Smooth muscle cell (in vitro differentiated cells): Measurements from ENCODE around the gene TLR9. TPM values are rescaled to one million over a fixed set of nuclear protein-coding genes. Genes with fewer than 3 reads are reported as not detected.

Source experiments
- DNase-seq: peaks from one replicate; lab custom pipeline; 2025; ENCODE audit not compliant: unreplicated experiment; lab: John Stamatoyannopoulos, UW
- H2AFZ ChIP-seq: fragments of 200-600 bp; sonication (generic); 2 replicates; pipeline ENCODE4 v1.6.0; 2016; ENCODE audit warnings: antibody characterized with exemption, low read depth, mild to moderate bottlenecking
- H3F3A ChIP-seq: fragments of 200-600 bp; sonication (generic); 2 replicates; pipeline ENCODE4 v1.6.0; 2017; ENCODE audit warnings: antibody characterized with exemption, low read depth
- H3K27ac ChIP-seq: fragments of 200-600 bp; sonication (generic); 2 replicates; pipeline ENCODE4 v1.5.1; 2016; ENCODE audit warnings: low read depth, mild to moderate bottlenecking
- H3K27me3 ChIP-seq: fragments of 200-600 bp; sonication (generic); 2 replicates; pipeline ENCODE4 v1.6.1; 2016; ENCODE audit warnings: low read depth, mild to moderate bottlenecking
- H3K36me3 ChIP-seq: fragments of 200-600 bp; sonication (generic); 2 replicates; pipeline ENCODE4 v1.5.1; 2016; ENCODE audit warnings: low read depth
- H3K4me1 ChIP-seq: fragments of 200-600 bp; sonication (generic); 2 replicates; pipeline ENCODE4 v1.5.1; 2016; ENCODE audit warnings: low read depth
- H3K4me2 ChIP-seq: fragments of 200-600 bp; sonication (generic); 2 replicates; pipeline ENCODE4 v1.6.0; 2016; ENCODE audit warnings: mild to moderate bottlenecking
- H3K4me3 ChIP-seq: fragments of 200-600 bp; sonication (generic); 2 replicates; pipeline ENCODE4 v1.5.1; 2016; ENCODE audit warnings: mild to moderate bottlenecking
- H3K79me2 ChIP-seq: fragments of 200-600 bp; sonication (generic); 2 replicates; pipeline ENCODE4 v1.6.0; 2016; ENCODE audit warnings: low read depth, mild to moderate bottlenecking
- H3K9ac ChIP-seq: fragments of 200-600 bp; sonication (generic); 2 replicates; pipeline ENCODE4 v1.6.0; 2016; ENCODE audit warnings: low read depth
- H3K9me3 ChIP-seq: fragments of 200-600 bp; sonication (generic); replicated peaks from 2 replicates; pipeline ENCODE4 v1.5.1; 2016; ENCODE audit warnings: low read depth
- H4K20me1 ChIP-seq: fragments of 200-600 bp; sonication (generic); 2 replicates; pipeline ENCODE4 v1.6.0; 2016; ENCODE audit warnings: low read depth
- CTCF ChIP-seq: fragments of 200-600 bp; sonication (generic); IDR thresholded peaks from 2 replicates; pipeline ENCODE4 v1.5.1; 2017; ENCODE audit warnings: borderline replicate concordance, mild to moderate bottlenecking, antibody characterized with exemption; ENCODE audit not compliant: insufficient read depth, poor library complexity, severe bottlenecking
- WGBS: methylation state at CpG from one replicate; pipeline ENCODE4 v1.1.7; 2016; ENCODE audit warnings: low lambda C conversion rate; 5-methylcytosine and 5-hydroxymethylcytosine counted together
- polyA plus RNA-seq: library from polyadenylated mRNA; unstranded; fragments of >200 nt; fragmentation: Nextera tagmentation; extraction: Ambion mirVana; gene quantifications from 2 replicates; pipeline ENCODE4 v1.2.1, GENCODE V29; 2016
- total RNA-seq: library from RNA; depleted of rRNA; stranded (reverse); fragments of >200 nt; gene quantifications from 2 replicates; pipeline ENCODE4 v1.2.3, GENCODE V29; 2014

TLR9 gene
- total and polyA plus RNA-seq, 2 experiments from 2014 or later: 0.09 TPM; not detected in 1

GRCh38 chr3:52237657-52238172, 12.3 kb upstream of the TLR9 start:
- Histone ChIP-seq H4K20me1 (peaks cover 38% of the 10 kb centered on the region), H3K36me3 (no peaks in the 10 kb centered on the region), H3K27ac (peak overlapping the region; percentile 94), H3K4me1 (peaks cover 11% of the 10 kb centered on the region), H3K4me2 (peak overlapping the region; percentile 82), H3K4me3 (peak overlapping the region; percentile 80), H3K9me3 (no peaks in the 10 kb centered on the region), H2AFZ (no peak overlapping the region), H3K79me2 (peaks cover 49% of the 10 kb centered on the region), H3K27me3 (no peaks in the 10 kb centered on the region), H3K9ac (peak overlapping the region; percentile 81), H3F3A (peaks cover 9% of the 10 kb centered on the region)
- no peak for TF ChIP-seq CTCF
- 32% methylated on average over 7 of the region's 8 CpGs for WGBS
- DNase-seq: peak; percentile 35

- Histone ChIP-seq H3K27me3 (no peaks in the 10 kb centered on the region), H4K20me1 (peaks cover 44% of the 10 kb centered on the region), H3K9me3 (no peaks in the 10 kb centered on the region), H3F3A (peaks cover 9% of the 10 kb centered on the region), H3K36me3 (no peaks in the 10 kb centered on the region), H3K27ac (peak overlapping the region; percentile 94), H3K79me2 (peaks cover 52% of the 10 kb centered on the region), H3K9ac (peak overlapping the region; percentile 81), H3K4me1 (peaks cover 11% of the 10 kb centered on the region), H2AFZ (no peak overlapping the region), H3K4me2 (peak overlapping the region; percentile 82), H3K4me3 (peak overlapping the region; percentile 80)
- no peak for TF ChIP-seq CTCF
- DNase-seq: no peak
- WGBS: 79% methylated on average over 6 of the region's 6 CpGs
Measured at GRCh38 chr3:52237006-52237656, 11.7 kb upstream of the TLR9 start.

- Histone ChIP-seq H3K9ac (peak overlapping the region; percentile 81), H3K4me3 (no peak overlapping the region), H4K20me1 (peaks cover 51% of the 10 kb centered on the region), H3F3A (peaks cover 5% of the 10 kb centered on the region), H3K9me3 (no peaks in the 10 kb centered on the region), H2AFZ (no peak overlapping the region), H3K79me2 (peaks cover 52% of the 10 kb centered on the region), H3K4me1 (peaks cover 11% of the 10 kb centered on the region), H3K27me3 (no peaks in the 10 kb centered on the region), H3K4me2 (peak overlapping the region; percentile 82), H3K36me3 (no peaks in the 10 kb centered on the region), H3K27ac (no peak overlapping the region)
- TF ChIP-seq CTCF: no peak
- WGBS: 91% methylated on average over 5 of the region's 5 CpGs
- DNase-seq: no peak
Measured at GRCh38 chr3:52236424-52236886, 11.0 kb upstream of the TLR9 start.
